HG03097 (cell line): Measurements from ENCODE around the gene PTOV1.

ENCODE experiments used
- ATAC-seq: cut with Tn5 transposase; IDR thresholded peaks from one replicate; pipeline ENCODE4 v1.9.1; 2021; ENCODE audit not compliant: unreplicated experiment, low FRiP score

Gene PTOV1

DNA sequence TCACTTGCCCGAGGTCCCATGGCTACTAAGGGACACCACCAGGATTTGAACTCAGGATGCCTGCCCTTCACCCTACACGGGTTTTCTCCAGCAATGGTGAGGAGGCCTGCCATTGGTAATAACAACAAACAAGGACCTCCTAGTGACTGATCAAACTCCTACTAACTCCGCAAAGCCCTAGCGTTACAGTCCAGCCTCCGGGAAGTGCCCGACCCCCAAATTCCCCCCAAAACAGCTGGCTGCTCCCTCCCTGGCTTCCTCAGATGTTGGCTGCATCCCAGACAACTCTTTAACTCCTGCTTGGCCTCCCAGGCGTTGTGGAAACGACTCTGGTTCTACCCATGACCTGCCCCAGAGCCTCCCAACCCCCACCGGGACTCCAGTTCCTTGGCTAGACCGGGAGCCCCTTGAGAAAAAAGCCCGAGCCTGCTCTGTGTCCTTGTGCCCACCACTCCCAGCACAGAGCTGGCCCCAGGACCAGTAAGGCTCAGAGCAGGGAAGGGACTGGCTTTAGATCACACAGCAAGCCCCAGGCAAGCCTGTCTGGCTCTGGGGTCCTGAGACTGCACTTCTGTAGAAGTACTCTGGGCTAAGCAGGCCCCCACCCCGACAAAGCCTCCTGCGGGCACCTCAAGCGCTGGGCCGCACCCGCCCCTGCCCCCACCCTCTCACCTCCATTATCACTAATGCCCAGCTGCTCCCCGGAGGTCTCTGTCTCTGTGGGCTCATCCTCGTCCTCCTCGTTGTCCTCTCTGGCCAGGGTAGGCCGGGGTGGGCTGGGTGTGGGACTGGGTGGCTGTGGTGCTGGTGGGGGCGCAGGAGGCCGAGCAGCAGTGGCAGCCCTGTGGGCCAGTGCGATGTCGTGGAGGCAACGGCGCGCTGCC lies 21.5 kb downstream of the PTOV1 start:
- ATAC-seq: no peak

DNA sequence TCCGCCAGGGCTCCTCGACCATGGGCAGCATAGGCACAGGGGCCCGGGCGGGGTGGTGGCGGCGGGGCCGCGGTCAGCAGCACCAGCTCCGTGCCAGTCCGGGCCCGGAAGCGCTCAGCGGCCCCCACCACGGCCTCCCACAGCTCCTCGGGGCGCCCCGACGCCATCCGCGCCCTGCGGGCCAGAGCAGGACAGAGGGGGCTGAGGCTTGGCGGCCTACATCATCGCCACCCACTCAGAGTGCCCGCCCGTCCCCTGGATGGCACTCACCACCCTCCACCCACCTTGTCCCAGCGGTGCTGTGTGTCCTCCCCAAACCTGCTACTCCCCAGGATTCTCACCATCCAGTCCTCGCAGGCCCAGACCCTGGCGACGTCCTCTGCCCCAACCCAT lies 22.2 kb downstream of the PTOV1 start:
- no peak for ATAC-seq

DNA sequence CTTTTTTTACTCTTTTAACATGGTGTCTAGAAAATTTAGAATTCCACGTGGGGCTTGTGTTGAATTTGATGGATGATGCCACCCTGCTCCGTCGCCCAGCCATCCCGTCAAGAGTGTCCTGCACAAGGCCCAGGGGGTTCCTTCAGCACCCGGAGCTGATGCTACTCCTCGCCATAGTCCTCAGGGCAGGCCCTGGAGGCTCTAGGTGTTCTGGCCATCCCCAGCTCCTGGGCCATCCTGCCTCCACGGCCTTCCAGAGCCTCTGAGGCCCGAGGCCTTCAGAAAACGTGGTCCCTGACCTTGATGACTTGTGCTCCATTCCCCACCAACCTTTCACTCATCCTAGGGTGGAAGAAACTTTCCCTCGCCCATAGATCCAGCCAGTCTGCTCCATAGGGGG lies 22.9 kb downstream of the PTOV1 start:
- no peak for ATAC-seq

DNA sequence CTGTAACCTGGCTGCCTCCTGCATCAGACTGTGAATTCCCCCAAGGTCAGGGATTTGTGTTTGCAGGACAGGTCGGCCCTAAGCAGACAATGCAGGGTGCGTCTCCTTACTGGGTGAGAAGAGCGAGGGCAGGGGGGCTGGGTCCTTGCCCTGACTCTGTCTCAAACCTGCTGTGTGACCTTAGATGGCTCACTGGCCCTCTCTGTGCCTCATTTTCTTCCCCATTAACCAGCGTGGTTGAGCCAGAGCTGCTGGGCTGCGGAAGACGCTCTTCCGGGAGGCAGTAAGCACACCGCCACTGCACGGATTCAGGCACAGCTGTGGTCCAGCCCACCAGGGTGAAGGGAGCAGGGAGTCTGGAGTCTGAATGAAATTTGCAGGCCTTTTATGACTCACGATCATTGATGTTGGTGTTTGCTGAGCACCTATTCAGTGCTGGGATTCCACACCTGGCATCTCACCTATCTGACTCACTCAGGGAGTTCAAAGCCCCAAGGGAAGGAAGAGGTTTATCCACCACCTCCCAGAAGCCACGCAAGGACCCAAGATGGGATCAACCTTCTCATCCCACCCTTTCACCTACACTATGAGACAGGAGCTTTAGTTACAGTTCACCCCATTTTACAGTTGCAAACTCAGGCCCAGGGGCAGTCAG lies 23.7 kb downstream of the PTOV1 start:
- no peak for ATAC-seq

DNA sequence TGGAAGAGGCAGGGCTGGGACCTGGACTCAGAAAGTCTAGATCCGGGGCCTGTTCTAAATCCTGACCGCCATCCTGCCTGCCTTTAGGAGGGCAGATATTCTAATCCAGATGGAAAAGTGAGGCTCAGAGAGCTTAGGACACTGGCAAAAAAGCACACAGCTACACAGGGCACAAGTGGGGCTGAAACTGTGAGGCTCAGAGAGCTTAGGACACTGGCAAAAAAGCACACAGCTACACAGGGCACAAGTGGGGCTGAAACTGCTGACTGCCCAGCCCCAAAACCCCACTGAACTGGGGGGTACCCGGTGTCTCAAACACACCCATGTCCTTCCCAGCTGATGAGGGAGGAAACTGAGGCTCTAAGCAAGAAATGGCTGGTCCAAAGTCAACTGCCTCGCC lies 24.2 kb downstream of the PTOV1 start:
- no peak for ATAC-seq

DNA sequence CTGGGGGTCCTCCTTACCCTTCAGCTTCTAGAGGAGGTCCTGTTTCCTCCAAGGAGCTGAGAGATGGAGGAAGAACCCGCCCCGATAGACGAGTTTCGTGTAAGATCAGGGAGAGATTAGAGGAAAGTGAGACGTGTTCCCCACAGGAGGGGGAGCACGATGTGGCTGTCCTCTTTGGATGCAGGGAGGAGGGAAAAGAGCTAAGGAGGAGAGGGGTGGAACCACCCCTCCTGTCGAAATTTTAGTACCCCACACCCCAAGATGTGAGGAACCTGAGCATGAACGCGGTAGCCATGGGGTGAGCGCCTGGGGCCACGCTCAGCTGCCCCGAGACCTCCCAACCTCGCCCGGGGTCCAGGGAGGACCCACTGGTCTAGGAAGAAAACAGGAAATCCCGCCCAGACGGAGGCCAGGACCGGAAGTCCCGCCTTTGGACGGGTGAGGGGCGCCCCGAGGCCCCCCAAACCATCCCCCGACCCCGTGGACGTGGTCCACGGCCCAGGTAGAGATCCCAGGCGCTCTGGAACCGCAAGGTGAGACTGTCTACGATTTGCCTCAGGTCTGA lies 25.0 kb downstream of the PTOV1 start:
- no peak for ATAC-seq

DNA sequence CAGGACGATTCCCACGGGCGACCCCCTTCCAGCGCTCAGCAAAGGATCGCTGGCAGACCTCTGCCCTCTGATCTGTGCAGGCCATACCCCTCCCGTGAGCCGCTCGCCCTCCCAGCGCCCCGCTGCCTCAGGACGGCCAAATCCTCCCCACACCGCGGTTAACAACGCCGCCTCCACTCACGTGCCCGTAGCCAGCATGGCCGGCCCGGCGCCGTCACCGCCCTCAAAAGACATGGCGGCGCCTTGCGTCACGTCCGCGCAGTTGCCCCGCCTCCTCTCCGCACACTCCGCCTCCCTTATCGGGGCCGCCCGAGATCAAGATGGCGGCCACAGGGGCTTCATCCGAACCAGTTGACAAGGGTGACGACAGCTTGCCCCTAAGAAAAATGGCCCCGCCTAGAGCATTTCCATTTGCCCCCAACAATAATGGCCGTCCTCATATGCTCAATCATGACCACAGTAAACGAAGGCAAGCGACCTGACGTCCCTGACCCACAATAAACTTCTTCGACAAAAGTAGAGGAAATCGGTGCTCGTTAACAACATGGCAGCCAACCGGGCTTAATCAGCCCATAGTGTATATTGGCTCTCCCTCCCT lies 25.6 kb downstream of the PTOV1 start:
- peak; percentile 39 for ATAC-seq

DNA sequence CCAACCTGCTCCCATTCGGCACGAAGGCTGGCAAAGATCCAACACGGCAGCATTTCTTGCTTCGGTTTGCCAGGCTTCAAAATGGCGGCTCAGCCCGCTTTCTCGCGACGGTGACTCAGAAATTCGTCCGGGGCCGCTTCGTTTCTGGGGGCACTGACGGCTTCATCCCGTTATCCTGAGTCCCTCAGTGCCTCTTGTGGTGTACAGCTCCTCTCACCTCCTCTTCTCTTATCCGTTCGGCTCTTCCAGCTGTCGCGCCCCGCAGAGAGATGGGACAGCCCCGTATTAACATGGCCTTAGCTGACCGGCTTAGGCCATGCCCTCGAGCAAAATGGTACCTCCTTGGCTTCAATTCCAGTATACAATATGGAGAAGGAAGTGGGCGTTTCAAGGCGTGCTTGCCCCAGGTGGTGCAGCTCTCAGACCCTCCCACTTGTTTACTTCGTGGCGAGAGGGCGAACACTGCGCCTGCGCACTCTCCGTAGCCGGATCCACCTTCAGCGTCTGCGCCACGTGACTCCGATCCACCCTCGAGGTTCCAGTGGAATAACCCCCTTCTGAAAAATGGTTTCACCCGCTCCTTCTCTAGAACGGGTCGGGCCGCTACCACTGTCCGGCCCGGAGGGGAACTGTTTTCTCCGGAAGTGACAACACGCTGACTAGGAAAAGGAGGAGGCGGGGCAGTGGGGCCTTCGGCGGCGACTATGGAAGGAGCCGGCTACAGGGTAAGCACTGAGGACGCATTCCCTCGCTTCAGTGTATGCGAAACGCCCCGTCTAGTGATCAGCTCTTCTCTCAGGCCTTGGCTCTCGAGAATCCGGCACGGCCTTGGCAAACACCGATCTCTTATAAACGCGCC lies 26.3 kb downstream of the PTOV1 start, which contains the start of the genes AKT1S1 and TBC1D17:
Gene AKT1S1 (minus strand): TSS at position 336 of the 859 bp plus-strand sequence. CDS start 4,060 bp downstream, outside the sequence.
Gene TBC1D17 (plus strand): TSS at position 683 of the 859 bp plus-strand sequence. CDS start 22 bp downstream, at position 705.
- ATAC-seq: peak; percentile 59

DNA sequence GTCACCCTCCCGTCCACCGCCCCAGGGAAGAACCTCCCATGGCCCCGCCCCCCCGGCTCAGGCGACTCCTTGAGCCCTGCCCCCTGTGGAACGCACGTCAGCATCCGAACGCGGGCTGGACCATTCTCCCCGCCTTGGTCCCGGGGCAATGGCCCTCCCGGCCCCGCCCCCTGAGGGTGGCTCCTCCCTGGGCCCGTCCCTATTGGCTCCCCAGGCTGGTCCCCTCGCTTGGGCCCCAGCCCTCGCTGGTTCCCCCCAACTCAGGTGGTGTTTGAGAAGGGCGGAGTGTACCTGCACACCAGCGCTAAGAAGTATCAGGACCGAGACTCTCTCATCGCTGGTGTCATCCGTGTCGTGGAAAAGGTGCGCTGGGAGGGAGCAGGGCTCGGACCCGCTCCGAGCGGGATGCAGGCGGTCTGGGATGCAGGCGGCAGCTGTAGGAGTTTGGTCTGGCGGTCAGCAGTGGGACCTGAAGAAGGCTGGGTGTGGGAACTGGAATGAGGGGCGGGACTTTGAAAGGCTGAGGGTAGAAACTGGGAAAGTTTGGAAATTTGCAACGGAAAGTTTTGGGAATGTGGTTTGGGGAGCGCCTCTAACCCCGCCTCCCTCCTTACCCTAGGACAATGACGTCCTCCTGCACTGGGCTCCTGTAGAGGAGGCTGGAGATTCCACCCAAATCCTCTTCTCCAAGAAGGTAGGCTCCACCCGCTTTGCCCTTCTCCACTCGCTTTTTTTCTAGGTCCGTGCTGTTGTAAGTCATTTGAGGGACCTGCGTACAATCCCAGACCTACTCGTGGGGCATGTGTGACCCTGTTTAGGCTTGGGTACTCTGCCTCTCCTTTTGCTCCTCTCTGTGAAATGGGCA lies 27.2 kb downstream of the PTOV1 start:
- ATAC-seq: peak; percentile 34

DNA sequence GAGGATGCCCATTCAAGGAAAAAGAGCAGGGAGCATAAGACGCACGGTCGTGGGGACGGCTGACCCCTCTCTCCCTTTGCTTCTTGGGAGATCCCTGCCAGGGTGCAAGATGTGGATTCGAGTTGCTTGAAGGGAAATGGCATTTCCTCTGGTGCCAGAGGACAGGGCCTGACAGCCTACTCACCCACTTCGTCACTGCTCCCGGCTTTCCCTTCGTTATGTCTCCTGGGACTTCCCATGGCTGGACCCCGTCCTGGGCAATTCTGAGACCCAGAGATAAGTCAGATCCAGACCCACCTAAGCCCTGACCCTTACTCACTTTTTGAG lies 27.7 kb downstream of the PTOV1 start:
- no peak for ATAC-seq

DNA sequence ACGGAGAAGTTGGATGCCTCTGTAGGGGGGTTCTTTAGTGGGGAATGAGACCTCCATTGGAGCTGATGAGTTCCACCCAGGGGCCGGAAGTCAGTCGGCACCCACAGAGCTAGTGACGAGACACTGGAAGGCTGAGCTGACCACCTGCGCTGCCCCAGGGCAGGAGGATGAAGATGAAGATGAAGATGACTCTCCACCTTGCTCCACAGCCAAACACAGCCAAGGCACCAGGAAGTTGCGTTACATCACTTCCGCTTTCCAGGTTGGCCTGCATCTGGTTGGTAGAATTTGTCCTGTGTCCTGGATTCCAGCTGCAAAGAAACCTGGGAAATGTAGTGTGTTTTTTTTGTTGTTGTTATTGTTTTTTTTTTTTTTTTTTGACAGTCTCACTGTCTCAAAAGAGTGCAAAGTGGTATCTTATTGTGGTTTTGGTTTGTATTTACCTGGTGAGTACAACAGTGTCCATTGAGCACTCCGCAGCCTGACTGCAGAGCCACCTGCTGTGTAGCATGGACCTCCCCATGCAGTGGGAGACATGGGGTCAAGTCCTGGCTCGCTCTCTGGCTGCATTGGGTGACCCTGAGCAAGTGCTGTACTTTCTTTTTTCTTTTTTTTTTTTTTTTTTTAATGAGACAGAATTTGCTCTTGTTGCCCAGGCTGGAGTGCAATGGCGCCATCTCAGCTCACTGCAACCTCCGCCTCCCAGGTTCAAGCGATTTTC lies 28.4 kb downstream of the PTOV1 start:
- no peak for ATAC-seq

DNA sequence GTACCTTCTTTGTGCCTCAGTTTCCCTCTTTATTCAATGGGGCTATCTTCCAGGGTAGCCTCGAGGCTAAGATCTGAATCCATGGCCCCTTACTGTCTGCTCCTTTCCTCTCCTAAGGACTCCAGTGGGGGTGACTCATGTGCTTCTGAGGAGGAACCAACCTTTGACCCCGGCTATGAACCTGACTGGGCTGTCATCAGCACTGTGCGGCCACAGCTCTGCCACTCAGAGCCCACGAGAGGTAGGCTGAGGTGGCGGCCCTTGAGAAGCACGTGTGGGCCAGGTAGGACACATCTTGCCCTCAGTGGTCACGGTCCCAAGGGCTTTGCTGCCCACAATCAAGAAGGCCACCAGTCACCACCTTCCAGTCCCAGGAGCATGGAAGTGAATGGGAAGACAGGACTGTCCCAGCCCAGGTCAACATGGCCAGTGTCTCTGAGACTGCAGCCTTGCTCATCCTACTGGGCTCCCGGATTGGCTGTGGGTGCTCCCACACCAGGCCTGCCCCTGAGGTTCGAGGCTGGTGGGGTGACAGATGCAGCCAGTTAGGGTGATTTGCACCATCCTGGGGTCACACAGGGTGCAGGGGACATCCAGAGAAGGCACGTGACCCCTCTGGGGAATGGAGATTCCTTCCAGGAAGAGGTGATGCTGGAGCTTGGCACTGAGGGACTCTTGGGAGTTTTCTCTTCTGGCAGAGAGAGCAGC lies 29.4 kb downstream of the PTOV1 start:
- ATAC-seq: no peak

DNA sequence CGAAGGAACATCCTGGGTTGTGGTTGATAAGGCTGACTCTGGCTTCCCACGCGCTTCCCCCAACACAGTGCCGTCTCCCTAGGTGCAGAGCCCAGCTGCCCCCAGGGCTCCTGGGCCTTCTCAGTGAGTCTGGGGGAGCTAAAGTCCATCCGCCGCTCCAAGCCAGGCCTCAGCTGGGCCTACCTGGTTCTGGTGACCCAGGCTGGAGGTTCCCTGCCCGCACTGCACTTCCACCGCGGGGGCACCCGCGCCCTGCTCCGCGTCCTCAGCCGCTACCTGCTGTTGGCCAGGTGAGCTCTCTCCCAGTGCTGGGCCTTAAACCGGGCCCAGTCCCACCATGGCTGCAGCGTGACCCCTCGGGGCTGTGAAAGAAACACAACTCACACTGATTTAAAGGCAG lies 30.2 kb downstream of the PTOV1 start:
- no peak for ATAC-seq

DNA sequence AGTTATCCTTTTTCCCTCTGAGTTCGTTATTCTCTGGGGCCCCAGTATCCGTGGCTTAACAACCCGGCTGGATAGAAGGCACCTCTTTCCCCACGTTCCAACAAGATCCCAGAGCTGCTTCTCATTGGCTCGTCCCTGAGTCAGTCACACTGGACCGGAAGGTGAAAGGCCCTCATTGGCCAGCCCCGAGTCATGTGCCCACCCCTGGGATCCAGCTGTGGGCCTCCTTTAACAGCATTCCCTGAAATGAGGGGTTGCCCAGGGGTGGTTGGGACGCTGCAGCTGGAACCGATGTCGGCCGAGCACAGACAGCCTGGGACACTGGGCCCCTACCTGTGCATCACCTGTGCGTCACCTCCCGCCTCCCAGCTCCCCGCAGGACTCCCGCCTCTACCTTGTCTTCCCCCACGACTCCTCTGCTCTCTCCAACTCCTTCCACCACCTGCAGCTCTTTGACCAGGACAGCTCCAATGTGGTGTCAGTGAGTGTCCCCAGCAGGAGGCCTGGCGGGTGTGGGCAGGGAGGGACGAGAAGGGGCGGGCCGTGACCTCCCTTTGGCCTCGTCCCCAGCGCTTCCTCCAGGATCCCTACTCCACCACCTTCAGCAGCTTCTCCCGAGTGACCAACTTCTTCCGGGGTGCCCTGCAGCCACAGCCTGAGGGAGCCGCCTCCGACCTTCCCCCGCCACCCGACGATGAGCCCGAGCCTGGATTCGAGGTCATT lies 30.9 kb downstream of the PTOV1 start:
- ATAC-seq: no peak

DNA sequence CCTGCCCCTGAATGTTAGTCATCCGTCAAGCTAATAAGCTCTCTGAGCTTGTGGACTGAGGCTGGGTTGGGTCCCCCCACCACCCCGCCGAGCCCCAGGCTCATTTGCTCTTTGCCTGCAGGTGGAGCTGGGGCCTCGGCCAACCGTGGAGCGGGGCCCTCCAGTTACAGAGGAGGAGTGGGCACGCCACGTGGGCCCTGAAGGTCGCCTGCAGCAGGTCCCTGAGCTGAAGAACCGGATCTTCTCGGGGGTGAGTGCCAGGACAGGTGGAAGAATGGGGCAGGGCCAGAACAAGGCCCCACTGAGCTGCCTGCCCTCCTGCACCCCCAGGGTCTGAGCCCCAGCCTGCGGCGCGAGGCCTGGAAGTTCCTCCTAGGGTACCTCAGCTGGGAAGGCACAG lies 31.7 kb downstream of the PTOV1 start:
- ATAC-seq: no peak

DNA sequence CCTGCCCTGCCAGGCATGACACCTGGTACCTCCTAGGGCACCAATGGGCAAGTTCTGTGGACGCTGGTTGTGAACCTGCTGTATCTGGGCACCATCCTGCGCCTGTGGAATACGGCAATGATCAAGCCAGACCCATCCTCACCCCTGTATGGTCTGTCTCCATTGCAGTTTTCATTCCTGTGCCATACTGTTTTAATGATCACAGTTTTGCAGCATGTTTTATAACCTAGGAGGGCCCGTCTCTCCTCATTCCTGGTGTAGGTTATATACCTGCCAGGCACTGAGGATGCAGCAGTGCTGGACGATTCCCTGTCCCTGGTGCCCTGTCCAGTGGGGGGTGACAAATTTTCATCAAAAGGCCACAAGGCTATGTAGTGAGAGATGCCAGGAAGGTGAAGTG lies 32.1 kb downstream of the PTOV1 start:
- ATAC-seq: no peak

DNA sequence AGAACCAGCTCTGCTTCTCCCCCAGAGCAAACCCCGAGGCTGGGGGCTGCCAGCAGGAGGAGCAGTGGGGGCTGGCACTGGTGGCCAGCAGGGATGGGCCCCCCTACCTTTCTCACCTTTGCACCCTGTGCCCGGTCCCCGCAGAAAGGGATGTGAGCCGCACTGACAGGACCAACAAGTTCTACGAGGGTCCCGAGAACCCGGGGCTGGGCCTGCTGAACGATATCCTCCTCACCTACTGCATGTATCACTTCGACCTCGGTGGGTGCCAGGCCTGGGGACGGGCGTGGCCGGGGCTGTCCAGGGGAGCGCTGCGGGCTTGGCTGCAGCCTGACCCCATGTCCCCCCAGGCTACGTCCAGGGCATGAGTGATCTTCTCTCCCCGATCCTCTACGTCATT lies 33.1 kb downstream of the PTOV1 start:
- ATAC-seq: no peak

DNA sequence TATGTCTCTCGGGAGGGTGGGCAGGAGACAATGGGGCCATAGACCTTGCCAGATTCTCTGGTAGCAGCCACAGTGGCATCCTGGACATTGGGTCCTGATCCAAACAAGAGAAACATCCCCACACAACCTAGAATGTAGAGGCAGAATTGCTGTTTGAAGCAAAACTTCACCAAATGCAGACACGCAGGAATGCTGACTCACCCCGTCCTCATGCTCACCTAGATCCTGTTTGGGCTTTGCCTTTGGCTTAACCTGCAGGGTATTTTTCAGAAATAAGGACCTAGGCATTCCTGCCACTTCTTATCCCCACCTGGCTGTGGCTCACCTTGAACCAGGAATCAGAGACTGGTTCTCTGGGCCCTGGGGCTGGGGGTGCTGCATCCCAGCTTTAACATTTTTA lies 33.8 kb downstream of the PTOV1 start:
- no peak for ATAC-seq
